ENCODE results near the gene RAB3GAP1.

RAB3GAP1 gene

DNA sequence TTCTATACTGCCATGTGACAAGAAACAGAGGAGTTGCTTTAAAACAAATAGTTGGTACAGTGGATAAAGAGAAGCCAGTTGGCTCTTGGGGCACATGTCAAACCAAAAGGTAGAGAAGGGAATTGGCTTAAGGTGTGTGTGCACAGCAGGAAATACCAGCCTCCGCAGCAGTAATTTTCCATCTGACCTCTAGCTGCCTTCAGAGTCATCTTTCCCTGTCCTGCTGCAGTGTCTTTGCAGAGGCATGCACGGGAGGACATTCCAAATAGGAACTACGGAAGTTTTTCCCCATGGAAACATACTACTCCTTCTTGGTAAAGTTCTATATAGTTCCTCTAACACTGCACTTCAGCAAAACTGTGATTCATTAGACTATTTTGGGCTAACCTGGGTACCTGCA, 99.5 kb downstream of the RAB3GAP1 start:
- no peaks in the 10 kb centered on the region; the same call in 1 of the 2 replicates for H3K36me3 ChIP-seq (replicated peaks; ENCODE audit: insufficient read depth, low read length)
- peaks cover 13% of the 10 kb centered on the region; the same call in 1 of the 2 replicates for H3K4me1 ChIP-seq (ENCODE audit: low read length)
- no peak overlapping the region for H3K9ac ChIP-seq (ENCODE audit: low read length)
- no peak overlapping the region for H3K4me3 ChIP-seq (ENCODE audit: low read length)
- H3K9me3 ChIP-seq (replicated peaks; ENCODE audit: insufficient read depth, low read length), result no peaks in the 10 kb centered on the region
- H3K4me2 ChIP-seq (ENCODE audit: low read depth, low read length), result no peak overlapping the region
- no peak overlapping the region for H2AFZ ChIP-seq (ENCODE audit: low read length)
- H3K27ac ChIP-seq (ENCODE audit: low read length), result no peak overlapping the region
- H3K9me2 ChIP-seq (replicated peaks; ENCODE audit: insufficient read depth, low read length), result no peaks in the 10 kb centered on the region
- TF ChIP-seq EZH2 (optimal IDR thresholded peaks at IDR 0.05; ENCODE audit: low read depth, low read length), result no peak
- no peaks in the 10 kb centered on the region for H4K20me1 ChIP-seq (ENCODE audit: insufficient read depth, low read length)
- H3K27me3 ChIP-seq (replicated peaks; ENCODE audit: insufficient read depth, low read length), result no peaks in the 10 kb centered on the region
- DNase-seq, result no peak
- no peaks in the 10 kb centered on the region for H3K79me2 ChIP-seq (ENCODE audit: low read length)
- H3F3A ChIP-seq (ENCODE audit: insufficient read depth, low read length), result no peaks in the 10 kb centered on the region

DNA sequence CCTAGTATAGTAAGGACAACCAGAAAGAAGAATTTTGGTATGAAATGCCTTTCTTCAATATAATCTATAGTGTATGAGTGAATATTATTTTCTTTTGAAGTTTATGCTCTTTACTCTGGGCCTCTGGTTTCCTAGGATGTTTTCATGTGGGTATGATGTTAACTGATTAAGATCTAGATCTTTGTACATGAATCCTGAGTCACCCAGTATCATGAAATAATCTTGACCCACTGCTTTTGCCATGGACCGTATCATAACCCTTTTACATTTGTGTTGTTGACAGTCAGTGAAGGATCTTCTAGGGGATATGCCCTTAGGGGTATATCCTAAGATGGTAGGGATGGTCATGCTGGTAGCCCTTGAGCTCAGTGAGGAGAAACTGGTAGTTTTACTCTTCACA, 100.3 kb downstream of the RAB3GAP1 start:
- H3K4me1 ChIP-seq (ENCODE audit: low read length), result peaks cover 13% of the 10 kb centered on the region; the same call in 1 of the 2 replicates
- H3K4me2 ChIP-seq (ENCODE audit: low read depth, low read length), result no peak overlapping the region
- no peak overlapping the region for H3K9ac ChIP-seq (ENCODE audit: low read length)
- H3K4me3 ChIP-seq (ENCODE audit: low read length), result no peak overlapping the region
- no peaks in the 10 kb centered on the region for H3K9me3 ChIP-seq (replicated peaks; ENCODE audit: insufficient read depth, low read length)
- H3F3A ChIP-seq (ENCODE audit: insufficient read depth, low read length), result no peaks in the 10 kb centered on the region
- no peaks in the 10 kb centered on the region for H3K9me2 ChIP-seq (replicated peaks; ENCODE audit: insufficient read depth, low read length)
- no peaks in the 10 kb centered on the region for H4K20me1 ChIP-seq (ENCODE audit: insufficient read depth, low read length)
- TF ChIP-seq EZH2 (optimal IDR thresholded peaks at IDR 0.05; ENCODE audit: low read depth, low read length) (no peak), EZH2phosphoT487 (IDR thresholded peaks at IDR 0.05; ENCODE audit: low read length) (no peak)
- TF ChIP-seq, protein P1, sequence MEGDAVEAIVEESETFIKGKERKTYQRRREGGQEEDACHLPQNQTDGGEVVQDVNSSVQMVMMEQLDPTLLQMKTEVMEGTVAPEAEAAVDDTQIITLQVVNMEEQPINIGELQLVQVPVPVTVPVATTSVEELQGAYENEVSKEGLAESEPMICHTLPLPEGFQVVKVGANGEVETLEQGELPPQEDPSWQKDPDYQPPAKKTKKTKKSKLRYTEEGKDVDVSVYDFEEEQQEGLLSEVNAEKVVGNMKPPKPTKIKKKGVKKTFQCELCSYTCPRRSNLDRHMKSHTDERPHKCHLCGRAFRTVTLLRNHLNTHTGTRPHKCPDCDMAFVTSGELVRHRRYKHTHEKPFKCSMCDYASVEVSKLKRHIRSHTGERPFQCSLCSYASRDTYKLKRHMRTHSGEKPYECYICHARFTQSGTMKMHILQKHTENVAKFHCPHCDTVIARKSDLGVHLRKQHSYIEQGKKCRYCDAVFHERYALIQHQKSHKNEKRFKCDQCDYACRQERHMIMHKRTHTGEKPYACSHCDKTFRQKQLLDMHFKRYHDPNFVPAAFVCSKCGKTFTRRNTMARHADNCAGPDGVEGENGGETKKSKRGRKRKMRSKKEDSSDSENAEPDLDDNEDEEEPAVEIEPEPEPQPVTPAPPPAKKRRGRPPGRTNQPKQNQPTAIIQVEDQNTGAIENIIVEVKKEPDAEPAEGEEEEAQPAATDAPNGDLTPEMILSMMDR (IDR thresholded peaks at IDR 0.05; ENCODE audit: low read length), result no peak
- no peaks in the 10 kb centered on the region for H3K27me3 ChIP-seq (replicated peaks; ENCODE audit: insufficient read depth, low read length)
- H3K79me2 ChIP-seq (ENCODE audit: low read length), result no peaks in the 10 kb centered on the region
- H3K27ac ChIP-seq (ENCODE audit: low read length), result no peak overlapping the region
- H2AFZ ChIP-seq (ENCODE audit: low read length), result no peak overlapping the region
- DNase-seq, result no peak
- no peaks in the 10 kb centered on the region; the same call in 1 of the 2 replicates for H3K36me3 ChIP-seq (replicated peaks; ENCODE audit: insufficient read depth, low read length)

DNA sequence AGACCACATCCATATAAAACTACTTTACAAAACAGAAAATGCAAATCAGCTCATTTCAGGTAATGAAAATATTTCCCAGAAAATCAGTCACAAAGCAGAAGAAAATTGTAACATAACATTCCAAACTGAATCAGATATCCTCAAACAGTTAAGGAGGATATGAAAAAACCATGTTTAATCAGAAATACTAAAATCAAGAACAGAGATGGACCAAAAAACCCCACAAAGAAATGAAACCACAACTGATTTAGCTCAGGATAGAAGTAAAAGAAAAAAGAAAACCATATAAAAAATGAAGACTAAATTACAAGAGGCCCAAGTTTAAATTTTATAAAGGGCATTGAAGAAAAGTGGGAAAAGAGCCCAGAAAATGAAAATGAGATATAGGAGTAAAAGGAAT, 102.9 kb downstream of the RAB3GAP1 start:
- no peaks in the 10 kb centered on the region for H3K9me3 ChIP-seq (replicated peaks; ENCODE audit: insufficient read depth, low read length)
- H3K9me2 ChIP-seq (replicated peaks; ENCODE audit: insufficient read depth, low read length), result no peaks in the 10 kb centered on the region
- DNase-seq, result no peak
- no peaks in the 10 kb centered on the region for H3K79me2 ChIP-seq (ENCODE audit: low read length)
- H3K4me3 ChIP-seq (ENCODE audit: low read length), result no peak overlapping the region
- no peak overlapping the region for H2AFZ ChIP-seq (ENCODE audit: low read length)
- TF ChIP-seq EZH2phosphoT487 (IDR thresholded peaks at IDR 0.05; ENCODE audit: low read length), result no peak
- TF ChIP-seq, protein P1 (IDR thresholded peaks at IDR 0.05; ENCODE audit: low read length), result no peak
- no peak for TF ChIP-seq EZH2 (optimal IDR thresholded peaks at IDR 0.05; ENCODE audit: low read depth, low read length)
- H3K27me3 ChIP-seq (replicated peaks; ENCODE audit: insufficient read depth, low read length), result no peaks in the 10 kb centered on the region
- no peaks in the 10 kb centered on the region for H4K20me1 ChIP-seq (ENCODE audit: insufficient read depth, low read length)
- no peak overlapping the region for H3K9ac ChIP-seq (ENCODE audit: low read length)
- peaks cover 13% of the 10 kb centered on the region; the same call in 1 of the 2 replicates for H3K4me1 ChIP-seq (ENCODE audit: low read length)
- no peaks in the 10 kb centered on the region for H3F3A ChIP-seq (ENCODE audit: insufficient read depth, low read length)
- peaks cover 3% of the 10 kb centered on the region; the same call in 1 of the 2 replicates for H3K36me3 ChIP-seq (replicated peaks; ENCODE audit: insufficient read depth, low read length)
- no peak overlapping the region for H3K27ac ChIP-seq (ENCODE audit: low read length)
- H3K4me2 ChIP-seq (ENCODE audit: low read depth, low read length), result 0 out of 2 replicates have a peak overlapping the region, but pooled peaks have one; percentile 1

DNA sequence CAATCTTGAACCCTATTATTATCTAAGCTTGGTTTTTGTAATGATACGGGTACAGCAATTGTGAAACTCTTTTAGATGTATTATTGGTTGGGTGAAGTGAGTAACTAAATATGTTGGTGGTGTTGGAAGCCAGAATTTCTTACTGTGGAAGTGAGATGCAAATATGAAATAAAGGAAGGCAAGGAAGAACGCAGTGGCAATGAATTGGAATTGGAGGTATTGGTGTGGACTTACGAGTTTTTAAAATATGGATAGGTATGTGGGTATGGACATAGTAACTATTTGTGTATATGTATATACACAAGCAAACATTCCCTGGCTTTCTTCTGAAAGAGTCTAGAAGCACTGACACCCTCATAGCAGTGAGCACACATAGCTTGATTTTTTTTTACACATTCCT, 105.8 kb downstream of the RAB3GAP1 start:
- TF ChIP-seq, protein P1 (IDR thresholded peaks at IDR 0.05; ENCODE audit: low read length), result no peak
- no peak for TF ChIP-seq EZH2phosphoT487 (IDR thresholded peaks at IDR 0.05; ENCODE audit: low read length)
- no peak for TF ChIP-seq EZH2 (optimal IDR thresholded peaks at IDR 0.05; ENCODE audit: low read depth, low read length)
- no peak overlapping the region for H3K4me2 ChIP-seq (ENCODE audit: low read depth, low read length)
- DNase-seq, result no peak
- H4K20me1 ChIP-seq (ENCODE audit: insufficient read depth, low read length), result no peaks in the 10 kb centered on the region
- H3K4me3 ChIP-seq (ENCODE audit: low read length), result no peak overlapping the region
- H3K27me3 ChIP-seq (replicated peaks; ENCODE audit: insufficient read depth, low read length), result no peaks in the 10 kb centered on the region
- peaks cover 3% of the 10 kb centered on the region; the same call in 1 of the 2 replicates for H3K36me3 ChIP-seq (replicated peaks; ENCODE audit: insufficient read depth, low read length)
- H3K9ac ChIP-seq (ENCODE audit: low read length), result no peak overlapping the region
- H3K79me2 ChIP-seq (ENCODE audit: low read length), result no peaks in the 10 kb centered on the region
- no peaks in the 10 kb centered on the region for H3K9me2 ChIP-seq (replicated peaks; ENCODE audit: insufficient read depth, low read length)
- H3F3A ChIP-seq (ENCODE audit: insufficient read depth, low read length), result peaks cover 16% of the 10 kb centered on the region
- H3K9me3 ChIP-seq (replicated peaks; ENCODE audit: insufficient read depth, low read length), result no peaks in the 10 kb centered on the region
- peaks cover 23% of the 10 kb centered on the region for H3K4me1 ChIP-seq (ENCODE audit: low read length)
- no peak overlapping the region for H2AFZ ChIP-seq (ENCODE audit: low read length)
- H3K27ac ChIP-seq (ENCODE audit: low read length), result no peak overlapping the region
